ENCODE data around the gene PCNT.
"Not testable (repeated sequence)": the region's sequence is repeated elsewhere in the genome, so short reads cannot be mapped to it uniquely, and the experiment has no call there.

Gene PCNT

DNA sequence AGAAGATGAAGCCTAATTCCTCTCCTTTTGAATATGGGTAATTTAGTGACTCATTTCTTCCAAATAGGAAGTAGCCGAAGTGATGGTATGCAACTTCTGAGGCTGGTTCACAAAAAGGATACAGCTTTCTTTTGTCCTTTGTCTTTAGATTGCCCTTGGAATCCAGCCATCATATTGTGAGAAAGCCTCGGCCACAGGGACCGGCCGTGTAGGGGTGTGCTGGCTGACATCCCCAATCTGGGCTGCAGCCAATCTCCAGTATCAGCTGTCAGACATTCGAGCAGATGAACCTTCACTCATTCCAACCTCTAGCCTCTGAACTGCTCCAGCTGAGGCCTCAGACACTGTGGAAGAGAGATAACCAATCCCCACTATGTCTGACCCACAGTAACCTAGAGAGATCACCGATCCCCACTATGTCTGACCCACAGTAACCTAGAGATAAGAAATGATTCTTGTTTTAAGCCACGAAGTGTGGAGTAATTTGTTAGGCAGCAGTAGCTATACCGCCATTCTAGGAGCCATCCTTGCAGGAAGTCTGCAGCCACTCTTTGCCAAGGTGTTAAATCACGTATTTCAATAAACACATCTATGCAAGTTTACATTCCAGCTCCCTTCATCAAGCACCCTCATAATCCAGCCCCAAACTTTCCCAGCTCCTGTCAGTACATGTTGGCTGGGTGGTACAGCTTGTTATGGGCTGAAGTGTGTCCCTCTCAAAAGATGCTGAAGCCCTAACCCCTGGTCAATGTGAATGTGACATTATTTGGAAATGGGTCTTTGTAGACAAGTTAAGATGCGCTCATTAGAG is 131.8 kb downstream of the PCNT start:
- peak; percentile 57 for DNase-seq

DNA sequence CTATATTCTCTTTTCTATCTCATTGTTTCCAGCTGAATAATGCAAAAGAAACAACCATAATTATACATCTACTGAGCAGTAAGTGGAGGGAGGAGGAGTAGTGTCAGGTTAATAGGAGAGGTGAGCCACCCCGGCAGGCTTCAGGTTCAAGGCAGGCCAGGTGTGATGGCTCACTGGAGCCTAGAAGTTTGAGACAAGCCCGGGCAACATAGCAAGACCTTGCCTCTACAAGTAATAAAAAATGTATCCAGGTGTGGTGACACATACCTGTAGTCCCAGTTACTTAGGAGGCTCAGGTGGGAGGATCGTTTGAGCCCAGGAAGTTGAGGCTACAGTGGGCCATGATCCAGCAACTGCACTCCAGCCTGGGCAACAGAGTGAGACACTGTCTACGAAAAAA is 132.8 kb downstream of the PCNT start:
- no peak for DNase-seq

DNA sequence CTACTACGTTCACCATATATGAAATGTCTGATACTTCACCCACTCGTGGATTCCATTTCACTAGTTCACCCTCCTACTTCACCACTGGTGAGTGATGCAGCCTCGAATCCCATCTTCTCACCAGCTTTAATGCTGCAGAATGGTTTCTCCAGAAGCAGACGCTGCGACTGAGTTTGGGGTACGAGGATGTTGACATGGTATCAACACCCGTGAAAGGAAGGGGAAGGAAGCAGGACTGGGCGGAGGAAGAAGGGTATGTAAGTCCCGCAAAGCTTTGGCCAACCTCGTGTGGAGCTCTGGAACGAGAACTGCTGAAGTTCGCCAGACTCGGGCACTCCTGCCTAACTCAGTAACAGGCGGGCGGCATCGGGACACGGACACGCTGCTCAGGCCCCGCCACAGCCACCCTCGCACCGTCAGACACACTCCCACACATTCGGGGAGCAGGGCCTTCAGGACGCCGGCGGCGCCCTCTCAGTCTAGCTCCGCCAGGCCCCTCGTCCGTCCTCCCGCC is 133.9 kb downstream of the PCNT start:
- DNase-seq = peak; percentile 13

- peak; percentile 97 for DNase-seq
These were observed 134.5 kb downstream of the PCNT start, which contains the start of gene DIP2A for GRCh38 chr21:46458315-46459023. Gene DIP2A (plus strand): TSS chr21:46458891. CDS start chr21:46459132, 241 bp downstream.

- no peak for DNase-seq
These were observed 135.0 kb downstream of the PCNT start for GRCh38 chr21:46459024-46459355.

DNA sequence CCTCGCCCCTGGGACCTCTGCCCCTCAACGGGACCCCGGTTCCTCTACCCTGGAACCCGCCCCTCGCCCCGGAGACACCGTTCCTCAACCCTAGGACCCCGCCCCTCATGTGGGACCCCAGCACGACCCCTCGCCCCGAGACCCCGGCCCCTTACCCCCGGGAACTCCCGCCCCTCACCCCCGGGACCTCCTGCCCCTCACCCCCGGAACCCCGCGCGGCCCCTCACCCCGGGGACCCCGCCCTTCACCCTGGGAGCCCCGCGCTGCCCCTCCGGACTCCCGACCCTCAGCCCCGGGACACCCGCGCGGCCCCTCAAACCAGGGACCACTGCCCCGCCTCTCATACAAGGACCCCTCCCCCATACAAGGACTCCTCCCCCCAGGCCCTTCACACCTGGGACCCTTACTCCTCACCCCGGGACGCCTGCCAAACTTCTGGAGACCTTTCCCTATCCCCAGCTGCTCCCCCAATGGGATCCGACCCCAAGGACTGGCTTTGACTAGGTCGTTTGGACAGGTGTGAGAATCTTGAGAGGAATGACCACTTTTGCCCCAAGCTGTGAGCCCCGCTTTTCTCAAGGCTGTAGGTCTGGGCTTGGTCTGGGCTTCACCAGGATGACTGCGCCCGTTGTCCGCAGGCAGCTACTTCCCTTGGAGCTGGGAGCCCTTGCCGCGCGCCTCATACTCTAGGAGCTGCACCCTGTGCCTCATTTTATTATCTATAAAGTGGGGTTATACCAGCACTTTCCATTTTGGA is 135.6 kb downstream of the PCNT start:
- peak; percentile 27 for DNase-seq

DNA sequence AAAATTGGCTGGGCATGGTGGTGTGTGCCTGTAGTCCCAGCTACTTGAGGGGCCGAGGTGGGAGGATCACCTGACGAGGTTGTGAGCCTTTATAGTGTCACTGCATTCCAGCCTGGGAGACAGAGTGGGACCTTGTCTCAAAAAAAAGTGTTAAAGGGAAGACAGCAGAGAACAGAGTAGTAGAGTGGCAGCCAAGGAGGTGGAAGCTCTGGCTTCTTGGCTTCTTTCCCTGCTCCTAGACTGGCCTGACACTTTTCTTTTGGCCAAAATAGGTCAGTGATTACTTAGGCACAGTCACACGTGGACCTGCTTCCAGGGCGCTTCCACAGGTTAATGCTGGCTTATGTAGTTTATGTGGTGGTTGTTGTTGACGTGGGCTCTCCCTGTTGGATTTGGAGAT is 138.0 kb downstream of the PCNT start:
- DNase-seq = no peak

DNA sequence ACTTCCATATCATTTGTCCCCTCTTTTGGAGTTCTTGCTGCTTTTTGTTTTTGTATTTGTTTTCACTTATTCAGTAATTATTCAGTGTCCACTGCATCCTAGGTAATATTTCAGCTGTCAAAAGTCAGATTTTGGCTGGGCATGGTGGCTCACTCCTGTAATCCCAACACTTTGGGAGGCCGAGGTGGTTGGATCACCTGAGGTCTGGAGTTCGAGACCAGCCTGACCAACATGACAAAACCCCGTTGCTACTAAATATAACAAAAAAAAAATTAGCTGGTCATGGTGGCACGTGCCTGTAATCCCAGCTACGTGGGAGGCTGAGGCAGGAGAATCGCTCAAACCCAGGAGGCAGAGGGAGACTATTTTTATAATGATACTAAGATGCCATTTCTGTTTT is 141.2 kb downstream of the PCNT start:
- DNase-seq = not testable (repeated sequence)

GRCh38 chr21:46465651-46466050 is 141.7 kb downstream of the PCNT start:
- DNase-seq = no peak

- DNase-seq = no peak
These were observed 144.3 kb downstream of the PCNT start for GRCh38 chr21:46468108-46468774.

GRCh38 chr21:46469275-46469674 is 145.3 kb downstream of the PCNT start:
- DNase-seq = no peak

- no peak for DNase-seq
These were observed 147.6 kb downstream of the PCNT start for GRCh38 chr21:46471514-46471913.

DNA sequence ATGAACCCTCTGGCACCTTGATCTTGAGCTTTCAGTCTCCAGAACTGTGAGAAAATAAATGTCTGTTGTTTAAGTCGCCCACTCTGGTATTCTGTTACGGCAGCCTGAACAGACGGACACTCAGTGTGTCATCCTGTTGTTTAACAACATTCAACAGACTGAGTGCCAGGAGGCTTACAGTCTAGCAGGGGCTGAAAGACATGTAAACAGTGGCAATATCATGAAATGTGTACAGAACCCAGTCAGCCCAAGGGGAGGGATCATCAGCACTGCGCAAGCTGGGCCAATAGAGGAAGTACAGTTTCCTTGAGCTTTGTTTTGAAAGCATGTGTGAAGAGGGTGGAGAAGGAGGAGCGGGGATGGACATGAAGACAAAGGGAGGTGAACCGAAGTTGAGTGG is 148.3 kb downstream of the PCNT start:
- no peak for DNase-seq

GRCh38 chr21:46474382-46474781 is 150.4 kb downstream of the PCNT start:
- no peak for DNase-seq

- peak; percentile 2 for DNase-seq
These were observed 151.3 kb downstream of the PCNT start for GRCh38 chr21:46475296-46475695.

DNA sequence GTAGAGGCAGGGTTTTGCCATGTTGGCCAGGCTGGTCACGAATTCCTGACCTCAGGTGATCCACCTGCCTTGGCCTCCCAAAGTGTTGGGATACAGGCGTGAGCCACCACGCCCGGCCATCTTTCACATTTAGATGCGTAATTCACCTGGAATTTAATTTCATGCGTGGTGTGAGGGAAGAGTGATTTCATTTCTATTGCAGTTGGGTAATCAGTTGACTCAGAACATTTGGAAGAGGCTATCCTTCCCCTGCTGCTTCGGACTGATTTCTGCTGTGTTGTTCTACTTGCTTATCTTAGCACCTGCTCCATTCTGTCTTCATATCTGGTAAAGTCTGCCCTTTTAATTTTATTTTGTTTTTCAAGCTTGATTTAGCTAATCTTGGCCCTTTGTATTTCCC is 153.8 kb downstream of the PCNT start:
- DNase-seq = peak; percentile 6

DNA sequence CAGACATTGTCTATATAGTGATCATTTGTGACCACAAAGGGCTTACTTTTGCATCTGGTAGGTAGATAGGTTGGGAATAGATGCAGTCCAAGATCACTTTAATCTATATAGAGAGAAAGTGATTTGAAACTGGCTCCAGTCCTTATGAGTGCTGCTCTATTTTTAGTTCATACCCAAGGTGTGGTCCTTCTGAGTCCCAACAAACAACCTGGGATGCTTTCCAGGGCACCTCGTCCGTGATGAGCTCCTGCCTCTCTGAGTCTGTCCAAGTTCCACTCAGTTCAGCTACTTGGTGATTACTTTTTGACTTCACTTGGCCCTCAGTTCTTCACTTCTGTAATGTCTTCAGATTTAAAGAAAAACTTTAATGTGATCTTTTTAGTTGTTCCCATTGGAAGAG is 155.0 kb downstream of the PCNT start:
- DNase-seq = no peak

GRCh38 chr21:46480466-46480865 is 156.5 kb downstream of the PCNT start:
- no peak for DNase-seq

GRCh38 chr21:46482225-46482845 is 158.4 kb downstream of the PCNT start:
- no peak for DNase-seq

DNA sequence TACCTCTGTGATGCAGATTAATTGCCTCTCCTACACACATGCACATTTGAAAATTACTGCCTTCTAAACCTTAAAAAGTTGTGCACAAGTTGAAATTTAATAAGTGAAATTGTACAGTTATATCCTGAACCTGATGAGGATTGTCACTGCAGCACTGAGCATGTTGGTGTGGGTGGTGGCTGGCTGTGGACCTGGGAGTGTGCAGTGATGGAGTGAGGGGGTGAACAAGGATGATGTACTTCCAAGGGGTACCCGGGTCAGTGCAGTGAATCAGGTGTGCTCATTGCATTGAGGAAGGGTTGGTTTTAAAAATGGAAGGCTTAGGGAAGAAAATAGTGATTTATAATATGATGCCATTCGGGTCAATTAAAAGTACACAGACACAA is 158.9 kb downstream of the PCNT start:
- DNase-seq = no peak

DNA sequence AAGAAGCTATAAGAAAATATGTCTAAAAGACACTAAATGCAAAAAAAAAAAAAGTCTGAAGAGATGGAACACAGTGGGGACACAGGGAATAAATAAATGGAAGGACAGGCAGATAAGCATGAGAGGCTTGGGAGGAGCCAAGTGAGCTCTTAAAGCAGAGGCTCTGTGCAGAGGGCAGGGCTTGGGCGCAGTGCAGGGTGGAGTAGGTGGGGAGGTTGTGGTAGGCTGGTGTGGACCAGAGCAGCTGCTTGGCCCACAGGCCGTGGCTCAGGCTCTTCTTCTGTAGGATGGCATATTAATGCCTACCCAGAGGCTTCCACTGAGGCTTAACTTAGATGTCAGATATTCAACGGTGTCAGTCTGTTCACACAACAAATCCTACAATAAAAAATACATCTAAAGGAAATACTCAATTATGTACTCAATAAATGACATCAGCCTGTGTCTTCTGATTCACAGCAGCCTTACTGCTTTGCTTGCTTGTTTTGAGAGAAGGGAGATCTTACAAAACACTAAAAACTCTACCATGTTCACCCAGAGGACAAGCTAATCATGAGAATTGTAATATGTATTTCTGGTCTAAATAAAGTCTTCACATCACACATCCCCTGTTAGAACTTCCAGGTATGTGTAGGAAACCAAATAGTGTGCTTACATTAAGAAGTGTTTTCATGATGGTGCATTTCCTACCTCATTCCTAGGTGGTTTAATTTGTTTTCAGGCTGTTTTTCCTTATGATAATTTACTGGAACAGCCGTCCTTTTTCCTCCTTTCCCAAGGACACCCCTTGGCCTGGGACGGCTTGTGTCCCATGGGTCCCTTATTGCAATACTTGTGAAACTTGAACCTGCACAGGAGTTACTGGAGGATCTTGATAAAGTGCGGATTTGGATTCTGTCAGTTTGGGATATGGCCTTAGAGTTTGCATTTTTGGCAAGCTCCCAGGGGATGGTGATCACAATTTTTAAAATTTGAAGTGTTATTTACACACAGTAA is 159.6 kb downstream of the PCNT start:
- no peak for DNase-seq

Data from fibroblast of upper back skin (primary cell).